Endometrium (tissue), 2 donors: Measurements from ENCODE around the gene KRTAP5-5.
"Not testable (repeated sequence)": the region's sequence is repeated elsewhere in the genome, so short reads cannot be mapped to it uniquely, and the experiment has no call there.

ENCODE experiments used
- FAIRE-seq: peaks from 2 replicates; lab custom pipeline; 2012; peaks lifted over from hg19 to GRCh38; lab: Jason Lieb, UNC
- donor health status: control.
- donor health status: control.

The KRTAP5-5 gene

DNA sequence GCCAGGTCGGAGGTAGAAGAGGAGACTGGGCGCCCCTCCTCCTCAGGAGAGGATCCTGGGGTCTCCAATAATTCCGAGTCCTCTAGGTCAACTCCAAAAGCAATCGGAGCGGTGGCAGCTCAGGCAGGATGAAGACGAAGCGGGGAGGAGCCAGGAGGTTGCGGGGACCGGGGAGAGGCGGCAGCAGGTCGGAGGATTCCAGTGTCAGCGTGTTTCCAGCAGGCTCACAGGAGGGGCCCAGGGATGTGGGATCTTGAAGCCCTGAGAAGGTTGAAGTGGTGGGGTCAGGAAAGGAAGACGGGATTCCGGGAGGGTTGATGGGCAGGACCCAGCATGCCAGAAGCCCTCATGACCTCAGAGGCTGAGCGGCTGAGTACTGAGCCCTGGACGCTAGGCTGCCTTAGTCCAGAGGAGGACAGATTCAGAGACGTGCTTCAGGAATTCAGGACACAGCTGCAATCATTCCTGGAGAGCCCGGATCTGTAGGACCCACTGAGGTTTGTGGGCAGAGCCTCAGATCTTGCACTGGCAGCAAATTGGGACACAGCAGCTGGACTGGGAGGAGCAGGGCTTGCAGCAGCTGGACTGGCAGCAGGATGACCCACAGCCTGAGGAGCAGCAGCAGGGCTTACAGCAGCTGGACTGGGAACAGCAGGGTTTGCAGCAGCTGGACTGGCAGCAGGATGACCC, 22.3 kb upstream of the KRTAP5-5 start:
- FAIRE-seq: not testable (repeated sequence)

DNA sequence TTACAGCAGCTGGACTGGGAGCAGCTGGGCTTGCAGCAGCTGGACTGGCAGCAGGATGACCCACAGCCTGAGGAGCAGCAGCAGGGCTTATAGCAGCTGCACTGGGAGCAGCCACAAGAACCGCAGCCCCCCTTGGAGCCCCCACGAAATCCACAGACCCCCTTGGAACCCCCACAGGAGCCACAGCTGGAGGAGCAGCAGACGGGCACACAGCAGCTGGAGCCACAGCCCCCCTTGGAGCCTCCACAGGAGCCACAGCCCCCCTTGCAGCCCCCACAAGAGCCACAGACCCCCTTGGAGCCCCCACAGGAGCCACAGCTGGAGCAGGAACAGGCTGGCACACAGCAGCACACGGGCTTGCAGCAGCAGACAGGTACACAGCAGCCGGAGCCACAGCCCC, 21.7 kb upstream of the KRTAP5-5 start:
- not testable (repeated sequence) for FAIRE-seq

DNA sequence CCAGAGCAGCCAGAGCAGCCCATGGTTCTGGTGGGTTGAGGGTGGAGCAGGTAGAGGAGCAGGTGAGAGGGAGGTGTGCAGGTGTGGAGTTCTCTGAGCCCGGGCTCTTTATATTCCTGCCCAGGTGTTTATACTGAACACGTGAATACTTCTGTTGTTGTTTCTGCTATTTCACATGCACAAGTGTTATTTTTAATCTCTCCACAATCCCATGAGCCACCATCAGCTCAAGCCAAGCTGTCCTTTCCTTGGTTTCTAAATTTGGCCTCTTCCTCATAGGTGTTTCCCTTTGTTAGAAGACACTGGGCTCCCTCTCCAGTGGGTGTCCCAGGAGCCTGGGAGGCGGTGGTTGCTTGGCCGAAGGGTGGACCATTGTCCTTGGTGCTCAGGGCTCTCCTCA, 21.2 kb upstream of the KRTAP5-5 start, which contains the start of gene KRTAP5-3:
KRTAP5-3 (minus strand) TSS at position 101 of the 400 bp plus-strand sequence; CDS start at position 23, 78 bp downstream.
- no peak for FAIRE-seq

DNA sequence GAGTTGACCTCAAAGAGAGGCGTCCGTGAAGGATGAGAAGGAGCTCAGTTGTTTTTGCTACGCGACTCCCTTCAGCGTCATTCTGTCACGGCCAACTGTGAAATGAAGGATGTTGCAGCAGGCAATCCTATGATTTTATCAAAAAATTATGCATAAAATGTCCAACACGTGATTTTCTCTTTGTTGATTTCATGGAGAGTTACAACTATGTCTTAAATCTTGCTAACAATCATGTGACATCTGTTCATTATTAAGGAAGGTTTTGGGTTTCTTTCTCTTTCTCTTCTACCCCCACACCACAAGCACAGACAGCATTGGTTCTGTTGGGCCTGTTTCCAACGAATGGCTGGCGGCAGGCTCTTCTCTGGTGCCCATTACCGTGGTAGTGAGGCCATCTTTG, 11.3 kb upstream of the KRTAP5-5 start:
- no peak for FAIRE-seq

DNA sequence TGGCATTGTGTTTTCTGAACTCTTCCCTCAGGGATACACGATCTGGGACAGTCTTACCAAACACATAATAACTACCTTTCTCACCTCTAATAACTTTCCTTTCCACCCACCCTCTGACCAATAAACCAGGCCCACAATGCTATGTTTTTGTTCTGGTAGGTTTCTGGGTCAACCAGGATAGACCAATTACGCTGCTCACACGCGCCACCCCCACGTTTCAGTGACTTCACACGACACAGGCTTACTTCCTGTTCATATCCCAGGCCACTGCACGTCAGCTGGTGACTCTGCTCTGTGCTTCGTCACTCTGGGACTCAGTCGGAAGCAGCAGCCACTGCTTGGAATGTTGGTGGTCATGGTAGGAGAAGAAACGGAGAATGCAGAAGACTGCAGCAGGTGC, 10.1 kb upstream of the KRTAP5-5 start:
- no peak for FAIRE-seq

DNA sequence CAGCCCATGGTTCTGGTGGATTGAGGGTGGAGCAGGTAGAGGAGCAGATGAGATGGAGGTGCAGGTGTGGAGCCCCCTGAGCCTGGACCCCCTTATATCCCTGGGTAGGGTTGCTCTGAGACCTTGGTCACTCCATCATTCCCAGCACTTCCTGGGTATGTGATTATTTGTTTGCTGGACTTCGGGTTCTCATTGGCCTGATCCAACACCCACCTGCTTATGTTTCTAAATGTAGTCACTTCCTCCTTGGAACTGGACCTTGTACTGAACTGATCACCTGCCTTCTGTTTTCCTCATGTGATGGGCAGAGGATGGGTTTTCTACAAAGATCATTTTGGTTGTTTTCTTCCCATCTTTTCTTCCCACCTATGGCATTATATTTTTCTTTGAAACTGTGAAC, 7.5 kb upstream of the KRTAP5-5 start, which contains the start of gene KRTAP5-4:
KRTAP5-4 (minus strand) TSS at position 53 of the 400 bp plus-strand sequence; CDS start at position 8, 45 bp downstream.
- no peak for FAIRE-seq

DNA sequence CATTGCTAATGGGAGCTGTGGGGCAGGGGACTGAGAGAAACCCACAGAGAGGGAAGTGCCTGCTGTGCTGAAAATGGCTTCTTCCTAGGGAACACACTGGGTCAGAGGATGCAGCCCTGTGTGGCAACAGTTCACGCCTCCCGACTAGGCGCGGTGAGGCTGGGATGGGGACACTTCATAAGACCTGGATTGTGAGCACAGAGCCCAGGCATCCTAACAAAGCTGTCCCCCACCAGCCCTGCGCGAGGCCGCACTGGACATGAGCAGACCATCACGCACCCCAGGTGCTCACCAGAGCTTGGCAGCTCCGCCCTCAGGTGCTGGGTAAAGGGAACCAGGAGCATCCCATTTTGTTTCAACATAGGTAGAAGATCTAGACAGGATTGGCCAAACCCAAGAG, 5.9 kb upstream of the KRTAP5-5 start:
- FAIRE-seq: no peak

DNA sequence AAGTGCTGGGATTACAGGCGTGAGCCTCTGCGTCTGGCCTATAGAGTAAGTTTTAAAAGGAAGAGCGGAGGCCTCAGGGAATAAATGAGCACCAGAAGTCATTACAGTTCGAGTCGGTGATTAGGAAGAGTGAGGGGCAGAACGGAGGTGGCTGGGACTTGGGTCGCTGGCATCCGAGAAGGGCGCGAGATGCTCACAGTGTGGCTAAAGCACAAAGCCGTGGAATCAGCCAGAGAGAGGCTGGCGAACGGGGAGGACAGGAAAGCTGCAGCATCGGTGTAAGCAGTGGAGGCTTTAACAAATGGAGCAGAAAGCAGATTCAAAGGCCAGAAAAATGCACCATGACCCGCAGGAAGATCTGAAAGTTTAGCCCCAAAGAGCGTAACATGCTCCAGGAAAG, 5.0 kb upstream of the KRTAP5-5 start:
- no peak for FAIRE-seq

DNA sequence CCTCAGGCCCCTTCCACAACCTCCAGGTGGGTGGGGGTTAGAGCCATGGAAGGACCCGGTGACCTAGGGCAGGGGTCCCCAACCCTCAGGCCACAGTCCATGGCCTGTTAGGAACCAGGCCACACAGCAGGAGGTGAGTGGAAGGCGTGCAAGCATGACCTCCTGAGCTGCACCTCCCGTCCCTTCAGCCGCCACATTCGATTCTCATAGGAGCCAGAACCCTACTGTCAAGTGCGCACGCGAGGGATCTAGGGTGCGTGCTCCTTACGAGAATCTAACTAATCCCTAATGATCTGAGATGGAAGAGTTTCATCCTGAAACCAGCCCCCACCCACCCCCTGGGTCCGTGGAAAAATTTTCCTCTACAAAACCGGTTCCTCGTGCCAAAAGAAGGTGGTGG, 4.0 kb upstream of the KRTAP5-5 start:
- FAIRE-seq: no peak

DNA sequence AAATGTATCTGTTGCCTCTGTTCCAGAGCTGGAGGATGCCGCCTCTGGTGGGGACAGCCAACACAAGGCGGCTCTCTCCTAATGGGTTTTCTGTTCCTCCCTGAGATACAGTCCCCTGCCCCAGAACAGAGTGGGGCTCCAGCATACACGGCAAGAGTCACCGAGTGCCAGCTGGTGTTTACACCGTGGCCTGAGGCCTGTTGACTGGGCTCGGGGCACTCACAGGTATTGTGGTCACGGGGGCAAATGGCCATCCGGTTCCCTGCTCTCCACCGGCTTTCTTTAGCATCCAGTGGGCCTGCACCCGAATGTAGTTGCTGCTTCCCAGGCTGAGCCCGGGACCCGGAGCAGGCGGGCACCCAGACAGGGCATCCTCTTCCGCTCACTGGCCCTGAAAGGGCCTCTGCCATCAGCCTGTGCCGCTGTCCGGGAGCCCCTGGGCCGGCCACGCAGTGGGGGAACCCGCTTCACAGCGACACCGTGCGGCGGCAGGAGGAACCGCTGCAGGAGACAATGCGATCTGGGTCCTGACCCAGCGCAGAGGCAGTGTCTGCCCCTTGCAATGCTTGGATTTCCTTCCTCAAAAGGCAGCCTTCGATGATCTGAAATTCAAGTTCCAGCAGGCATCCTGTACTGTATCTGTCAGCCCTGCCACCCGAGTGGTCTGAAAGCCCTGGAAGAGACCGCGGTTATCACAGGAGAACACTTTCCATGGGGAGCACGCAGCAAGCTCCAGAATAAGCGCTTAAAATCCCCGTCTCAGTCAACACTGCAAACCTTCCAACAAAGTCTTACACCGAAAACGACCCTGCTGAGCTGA, 859 bp upstream of the KRTAP5-5 start:
- FAIRE-seq: no peak

DNA sequence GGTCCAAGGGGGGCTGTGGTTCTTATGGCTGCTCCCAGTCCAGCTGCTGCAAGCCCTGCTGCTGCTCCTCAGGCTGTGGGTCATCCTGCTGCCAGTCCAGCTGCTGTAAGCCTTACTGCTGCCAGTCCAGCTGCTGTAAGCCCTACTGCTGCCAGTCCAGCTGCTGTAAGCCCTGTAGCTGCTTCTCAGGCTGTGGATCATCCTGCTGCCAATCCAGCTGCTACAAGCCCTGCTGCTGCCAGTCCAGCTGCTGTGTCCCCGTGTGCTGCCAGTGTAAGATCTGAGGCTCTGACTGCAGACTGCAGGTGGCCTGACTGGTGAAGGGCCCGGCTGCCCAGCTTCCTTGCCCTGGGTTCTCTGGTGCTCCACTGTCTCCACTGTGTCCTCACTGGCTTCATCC, 696 bp downstream of the KRTAP5-5 start:
- FAIRE-seq: no peak

DNA sequence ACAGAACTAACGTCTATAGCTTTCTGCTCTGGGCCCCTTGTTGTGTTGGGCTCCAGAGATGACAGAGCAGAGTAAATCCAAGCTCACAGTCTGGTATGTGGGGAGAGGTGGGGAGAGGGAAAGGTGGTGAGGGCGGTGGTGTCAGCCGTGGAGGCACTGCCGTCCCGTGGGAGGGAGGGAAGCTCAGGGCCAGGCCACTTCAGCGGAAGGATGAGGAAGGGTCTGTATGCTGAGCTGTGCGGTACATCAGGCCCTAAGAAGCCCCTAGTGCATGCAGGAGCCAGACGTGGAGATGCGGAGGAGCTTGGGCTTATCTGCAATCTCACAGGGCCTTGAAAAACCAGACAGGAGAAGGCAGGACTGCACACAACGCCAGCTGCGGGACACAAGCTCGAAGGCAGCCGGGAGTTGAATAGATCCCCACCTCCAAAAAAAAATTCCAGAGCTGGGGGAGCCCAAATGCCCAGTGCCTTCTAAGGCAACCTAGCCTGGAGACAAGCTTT, 1.5 kb downstream of the KRTAP5-5 start:
- no peak for FAIRE-seq

DNA sequence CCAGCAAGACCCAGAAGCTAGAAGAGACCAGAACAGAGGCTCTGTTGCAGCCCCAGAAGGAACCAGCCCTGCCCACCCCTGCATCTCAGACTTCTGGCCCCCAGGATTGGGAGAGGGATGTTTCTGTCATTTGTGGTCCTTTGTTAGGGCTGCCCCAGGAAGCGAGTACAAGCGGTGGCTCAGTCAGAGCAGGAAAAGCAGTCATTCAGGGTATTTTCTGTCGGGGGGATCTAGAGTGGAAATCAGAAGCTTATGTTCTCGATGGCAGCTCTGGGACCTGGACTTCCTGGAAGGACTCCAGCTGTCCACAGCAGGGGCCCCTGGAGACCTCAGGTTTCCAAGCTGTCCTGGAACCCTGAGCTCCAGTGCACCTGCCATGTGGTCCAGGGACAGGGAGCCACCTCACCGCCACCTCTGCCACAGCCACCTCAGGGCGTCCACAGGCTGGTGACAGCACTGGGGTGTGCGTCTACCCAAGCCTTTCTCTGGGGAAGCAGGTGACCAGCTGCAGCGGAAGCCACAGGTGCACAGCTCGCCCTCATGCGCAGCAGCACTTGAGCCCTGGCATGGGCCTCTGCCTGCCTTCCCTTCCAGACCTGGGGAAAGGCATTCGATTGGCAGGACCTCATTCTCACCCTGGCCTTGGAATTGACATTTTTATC, 2.6 kb downstream of the KRTAP5-5 start:
- no peak for FAIRE-seq

DNA sequence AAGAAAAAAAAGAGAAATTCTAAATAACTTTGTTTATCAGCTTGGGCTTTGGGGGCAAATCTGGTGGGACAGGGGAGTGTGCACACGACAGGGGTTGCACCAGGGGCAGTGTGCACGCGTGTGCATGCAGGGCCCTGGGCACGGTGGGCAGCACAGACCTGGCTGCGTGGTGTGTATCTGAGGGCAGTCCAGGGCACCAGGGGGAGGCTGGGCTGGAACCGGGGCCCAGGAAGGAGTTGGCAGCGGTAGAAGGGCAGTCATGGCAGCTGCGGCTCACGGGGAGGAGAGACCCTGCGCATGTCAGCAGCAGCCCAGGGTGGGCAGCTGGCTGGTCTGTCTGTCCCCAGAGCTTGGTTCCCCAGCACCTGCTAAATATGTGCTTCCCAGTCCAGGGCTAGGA, 4.3 kb downstream of the KRTAP5-5 start:
- no peak for FAIRE-seq

DNA sequence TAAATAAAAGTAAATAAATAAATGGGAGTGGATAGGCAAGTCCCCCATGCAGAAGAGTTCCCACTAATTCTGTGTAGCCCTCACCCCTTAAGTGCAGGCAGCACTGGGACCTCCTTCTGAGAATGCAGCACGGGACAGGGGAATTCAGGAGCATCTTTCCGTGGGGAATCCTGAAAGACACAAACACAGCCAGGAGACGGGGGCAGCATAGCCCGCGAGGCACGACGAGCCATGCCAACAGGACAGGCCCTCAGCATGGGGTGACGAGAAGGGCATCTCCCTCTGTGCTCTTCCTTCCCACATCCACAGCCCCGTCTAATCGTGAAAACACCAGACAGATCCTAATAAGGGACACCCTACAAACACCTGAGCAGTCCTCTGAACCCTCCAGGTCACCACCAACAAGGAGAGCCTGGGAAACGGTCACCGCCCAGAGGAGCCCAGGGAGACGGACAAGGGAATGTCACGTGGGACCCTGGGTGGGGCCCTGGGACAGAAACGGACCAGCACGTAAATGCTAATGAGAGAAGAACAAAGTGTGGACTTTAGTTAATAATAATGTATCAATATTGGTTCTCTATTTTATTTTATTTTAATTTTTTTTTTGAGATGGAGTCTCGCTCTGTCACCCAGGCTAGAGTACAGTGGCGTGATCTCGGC, 6.8 kb downstream of the KRTAP5-5 start:
- FAIRE-seq: no peak

DNA sequence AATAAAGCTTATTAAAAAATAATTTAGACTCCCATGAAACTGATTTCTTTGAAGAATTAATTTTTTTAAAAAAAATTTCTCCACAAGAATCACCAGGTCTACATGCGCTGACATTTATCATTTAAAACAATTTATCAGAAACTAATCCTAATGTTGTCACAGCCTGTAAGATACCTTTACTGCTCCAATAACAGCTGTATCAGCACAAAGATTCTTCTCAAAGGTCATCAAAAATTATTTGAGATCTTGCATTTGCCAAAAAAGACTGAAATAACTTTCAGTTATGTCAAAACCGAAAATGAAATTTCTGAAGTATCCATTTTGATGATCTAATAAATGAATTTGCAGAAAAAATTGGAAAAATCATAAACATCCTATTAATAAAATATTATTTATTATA, 8.1 kb downstream of the KRTAP5-5 start:
- no peak for FAIRE-seq

DNA sequence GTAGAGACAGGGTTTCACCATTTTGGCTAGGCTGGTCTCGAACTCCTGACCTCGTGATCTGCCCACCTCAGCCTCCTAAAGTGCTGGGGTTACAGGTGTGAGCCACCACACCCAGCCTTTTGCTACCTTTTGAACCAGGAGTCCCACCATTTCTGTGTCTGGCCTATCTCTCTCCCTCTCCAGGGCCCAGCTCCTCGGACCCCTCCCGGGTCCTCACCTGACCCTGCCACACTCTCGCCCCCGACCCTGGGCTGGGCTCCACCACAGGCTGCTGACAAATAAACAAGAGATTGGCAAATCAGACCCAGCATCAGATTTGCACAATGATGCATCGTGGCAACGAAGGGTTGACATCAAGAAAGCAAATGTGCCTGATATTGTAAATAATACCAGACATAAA, 8.8 kb downstream of the KRTAP5-5 start:
- FAIRE-seq: no peak

DNA sequence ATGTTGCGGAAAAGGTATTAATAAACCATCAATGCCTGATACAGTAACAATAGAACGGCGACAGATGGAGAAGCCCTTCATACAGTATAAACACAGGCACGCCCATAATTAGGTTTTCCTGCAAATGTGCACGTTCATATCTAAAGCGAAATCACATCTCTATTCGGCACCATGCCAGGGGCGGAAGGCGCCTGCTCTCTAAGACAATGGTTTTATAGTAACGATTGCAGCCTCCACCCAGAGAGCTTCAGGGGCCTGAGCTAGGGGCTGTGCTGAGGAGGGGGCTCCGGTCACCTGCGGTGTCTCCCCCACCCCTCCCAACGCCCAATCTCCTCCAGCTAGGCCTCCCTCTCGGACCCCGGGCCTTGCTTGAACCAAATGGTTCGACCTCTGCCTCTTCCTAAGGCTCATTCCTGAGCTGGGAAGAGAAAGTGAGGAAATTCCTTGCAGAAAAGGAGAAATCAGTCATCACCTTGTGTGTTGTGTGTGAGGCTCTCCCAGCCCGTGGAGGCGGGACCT, 9.6 kb downstream of the KRTAP5-5 start:
- no peak for FAIRE-seq

DNA sequence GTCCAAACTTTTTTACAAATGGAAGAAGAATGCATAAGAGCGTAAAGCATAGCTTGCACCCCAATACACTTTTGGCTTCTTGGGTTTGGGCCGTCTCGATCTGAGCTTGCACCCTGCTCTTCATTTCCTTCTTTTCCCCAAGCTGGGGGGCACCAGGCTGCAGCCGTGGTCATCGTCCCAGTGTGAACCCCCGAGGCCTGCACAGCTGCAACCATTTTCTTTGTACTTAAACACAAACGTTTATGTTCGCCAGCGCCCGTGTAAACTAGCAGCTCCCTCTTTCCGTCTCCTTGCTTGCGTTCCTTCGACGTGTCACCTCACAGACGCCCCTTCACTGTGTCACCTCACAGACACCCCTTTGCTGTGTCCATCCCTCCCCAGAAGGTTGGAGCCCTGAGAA, 10.1 kb downstream of the KRTAP5-5 start:
- FAIRE-seq: no peak

DNA sequence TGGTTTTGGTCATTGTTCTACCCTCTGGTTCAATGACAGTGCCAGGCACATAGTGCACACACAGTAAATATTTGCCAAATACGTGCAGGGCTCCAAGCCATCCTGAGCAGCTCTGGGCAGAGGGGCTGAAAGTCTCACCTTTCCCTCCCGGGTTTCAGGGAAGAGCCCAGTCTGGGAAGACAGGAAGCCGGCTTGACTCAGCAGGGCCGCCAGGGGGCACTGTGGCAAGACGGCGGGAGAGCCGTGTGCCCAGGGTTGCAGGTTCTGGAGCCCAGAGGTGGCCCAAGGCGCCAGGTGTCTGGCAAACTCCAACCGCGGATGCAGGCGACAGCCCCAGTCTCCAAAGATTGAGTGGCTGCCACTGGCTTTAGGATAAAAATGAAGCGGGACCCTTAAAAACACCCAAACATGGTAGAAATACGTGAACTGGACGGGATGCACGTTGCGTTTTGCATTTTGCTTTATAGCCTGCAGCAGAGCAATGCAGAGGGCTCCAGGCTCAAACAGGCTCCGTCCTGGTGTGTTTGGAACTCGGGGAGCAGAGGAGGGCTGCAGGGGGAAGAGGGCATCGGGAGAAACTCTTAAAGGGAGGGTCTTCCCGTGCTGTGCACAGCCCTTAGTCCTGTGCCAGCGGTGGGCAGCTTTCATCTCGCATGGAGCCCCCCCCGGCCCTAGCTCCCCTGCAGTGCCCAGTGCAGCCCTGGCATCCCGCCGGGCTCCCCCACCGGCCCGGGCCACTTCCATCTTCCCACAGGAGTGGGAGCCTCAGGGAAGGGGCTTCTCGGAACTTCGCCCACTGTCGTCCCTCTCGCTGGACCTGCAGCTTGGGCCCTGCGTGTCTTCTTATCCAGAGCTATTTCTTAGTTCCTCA, 10.7 kb downstream of the KRTAP5-5 start:
- no peak for FAIRE-seq

DNA sequence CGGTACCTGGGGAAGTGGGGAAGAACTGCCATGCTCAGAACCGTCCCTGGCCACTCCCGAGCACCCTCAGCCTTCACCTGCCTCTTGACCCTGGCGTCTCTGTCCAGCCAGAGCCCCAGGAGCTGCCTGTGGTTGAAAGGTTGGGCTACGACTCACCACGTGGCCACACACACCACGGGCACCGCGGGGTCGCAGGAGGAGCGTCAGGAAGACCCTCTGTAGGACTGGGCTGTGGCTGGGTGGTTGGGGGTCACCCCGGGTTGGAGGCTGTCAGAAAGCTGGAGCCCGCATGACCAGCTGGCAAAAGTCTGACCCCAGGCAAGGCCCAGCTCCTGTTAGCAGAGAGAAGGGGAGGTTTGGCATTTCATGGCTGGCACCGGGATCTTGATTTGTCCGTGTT, 11.5 kb downstream of the KRTAP5-5 start:
- no peak for FAIRE-seq
